Activated CD8-positive, alpha-beta memory T cell treated with anti-CD3 and anti-CD28 coated beads for 36 hours (primary cell): Measurements from ENCODE around the gene FGF19. TPM values are rescaled to one million over a fixed set of nuclear protein-coding genes. Genes with fewer than 3 reads are reported as not detected.
"Not testable (repeated sequence)": the region's sequence is repeated elsewhere in the genome, so short reads cannot be mapped to it uniquely, and the experiment has no call there.

Source experiments
- CTCF ChIA-PET: fragments of 350-600 bp; sonication (Branson Sonifier 250); formaldehyde crosslinking; loops from one replicate; lab custom pipeline; 2021; ENCODE audit warnings: antibody characterized with exemption; lab: Charles Lee
- POLR2A ChIA-PET: fragments of 350-600 bp; sonication (Branson Sonifier 250); formaldehyde crosslinking; loops from one replicate; lab custom pipeline; 2021; ENCODE audit warnings: antibody characterized with exemption; lab: Charles Lee
- total RNA-seq, 2 experiments: library from RNA; stranded (reverse); gene quantifications; one replicate each; pipeline ENCODE4 v1.2.3, GENCODE V29; 2021

Gene FGF19
- total RNA-seq, 2 experiments from 2014 or later, result not detected

DNA sequence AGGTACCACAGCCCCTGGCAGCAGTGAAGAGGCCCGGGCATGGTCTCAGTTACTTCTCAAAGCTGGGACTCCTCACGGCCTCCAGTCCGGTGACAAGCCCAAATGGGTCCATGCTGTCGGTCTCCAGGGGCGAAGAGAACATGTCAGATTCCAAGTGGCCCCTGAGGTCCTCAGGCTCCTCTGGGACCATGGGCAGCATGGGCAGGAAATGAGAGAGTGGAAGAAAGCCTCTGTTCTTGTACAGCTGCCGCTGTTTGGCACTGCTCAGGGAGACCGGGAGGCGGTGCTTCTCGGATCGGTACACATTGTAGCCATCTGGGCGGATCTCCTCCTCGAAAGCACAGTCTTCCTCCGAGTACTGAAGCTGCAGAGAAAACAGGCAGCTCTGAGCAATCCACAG lies 4.6 kb downstream of the FGF19 start:
- ChIA-PET POLR2A (no interaction called here), CTCF (no interaction called here)

DNA sequence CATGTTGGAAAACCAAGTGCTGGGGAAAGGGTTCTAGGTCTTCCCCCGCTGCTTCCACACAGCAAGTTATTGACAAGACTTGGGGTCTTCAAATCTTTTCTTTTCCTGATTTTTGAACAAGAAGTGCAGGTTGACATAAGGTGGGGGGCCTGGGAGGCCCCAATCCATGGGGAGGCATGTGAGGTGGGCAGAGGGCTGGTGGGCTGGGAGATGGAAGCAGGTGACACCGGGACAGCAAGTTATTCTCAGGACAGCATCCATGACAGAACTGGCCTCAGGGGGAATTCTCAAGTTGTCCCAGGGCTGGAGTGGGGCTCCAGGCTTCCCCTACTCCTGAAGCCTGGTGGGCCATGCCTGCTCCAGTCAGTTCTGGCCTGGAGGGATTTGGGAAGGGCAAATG lies 5.5 kb downstream of the FGF19 start:
- ChIA-PET CTCF (no interaction called here), POLR2A (no interaction called here)

DNA sequence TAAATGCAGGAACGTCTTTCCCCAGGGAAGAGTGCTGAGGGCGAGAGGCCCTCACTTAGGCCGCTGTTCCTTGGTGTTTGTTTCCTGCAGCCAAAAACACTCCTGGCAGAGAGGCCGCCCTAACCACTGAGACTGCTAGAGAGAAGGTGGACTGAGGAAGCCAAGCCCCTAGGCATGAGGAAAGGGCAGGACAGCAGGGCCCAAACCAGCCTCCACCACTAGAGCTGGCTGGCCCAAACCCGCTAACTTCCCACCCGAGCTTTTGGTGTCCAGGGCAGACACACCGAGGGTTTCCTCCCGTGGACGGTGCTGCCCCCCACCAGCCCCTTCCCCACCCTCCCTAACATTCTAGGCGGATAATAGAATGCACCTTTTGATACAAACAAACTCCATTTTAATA lies 6.0 kb downstream of the FGF19 start:
- POLR2A ChIA-PET, result no interaction called here
- CTCF ChIA-PET, result no interaction called here

- CTCF ChIA-PET, result no interaction called here
- POLR2A ChIA-PET, result no interaction called here
Measured at GRCh38 chr11:69697469-69697843, 6.4 kb downstream of the FGF19 start.

DNA sequence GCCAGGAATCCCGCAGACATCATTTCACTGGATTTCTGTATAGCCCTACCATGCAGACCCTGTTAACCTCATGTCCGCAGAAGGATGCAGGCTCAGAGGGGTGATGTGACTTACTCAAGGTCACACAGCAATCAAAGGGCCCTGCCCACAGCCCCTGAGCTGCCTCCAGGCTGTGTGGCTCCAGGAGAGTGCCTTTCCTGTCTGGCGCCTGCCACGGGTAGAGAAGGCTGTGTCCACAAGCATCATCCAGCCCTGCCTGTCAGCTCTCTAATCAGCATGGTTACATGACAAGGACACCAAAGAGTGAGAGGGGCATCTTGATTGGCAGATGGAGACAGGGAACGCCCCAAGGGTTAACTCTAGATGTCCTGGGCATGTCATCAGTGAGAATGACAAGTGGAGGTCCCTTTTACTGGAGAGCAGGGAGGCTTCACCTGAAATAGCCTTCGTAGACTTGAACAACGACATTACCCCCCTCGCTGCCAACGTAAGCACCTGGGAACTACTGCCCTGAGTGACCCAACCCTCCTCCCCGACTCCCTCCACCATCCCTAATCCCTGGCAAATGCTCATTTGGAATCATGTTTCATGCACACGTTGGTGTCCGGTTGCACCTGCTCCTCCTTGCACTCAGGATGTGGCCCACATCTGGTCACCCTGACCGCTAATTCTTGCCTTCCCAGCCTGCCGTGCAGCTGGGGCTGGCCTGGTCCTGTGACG lies 6.9 kb downstream of the FGF19 start:
- POLR2A ChIA-PET, result interaction anchor here (0.7 kb wide), 1 partner anchor 328 kb away, joined by 6 read pairs; no protein-coding TSS in a partner anchor
- CTCF ChIA-PET, result interaction anchor here (1.3 kb wide), 1 partner anchor 145 kb away, joined by 3 read pairs; no protein-coding TSS in a partner anchor

DNA sequence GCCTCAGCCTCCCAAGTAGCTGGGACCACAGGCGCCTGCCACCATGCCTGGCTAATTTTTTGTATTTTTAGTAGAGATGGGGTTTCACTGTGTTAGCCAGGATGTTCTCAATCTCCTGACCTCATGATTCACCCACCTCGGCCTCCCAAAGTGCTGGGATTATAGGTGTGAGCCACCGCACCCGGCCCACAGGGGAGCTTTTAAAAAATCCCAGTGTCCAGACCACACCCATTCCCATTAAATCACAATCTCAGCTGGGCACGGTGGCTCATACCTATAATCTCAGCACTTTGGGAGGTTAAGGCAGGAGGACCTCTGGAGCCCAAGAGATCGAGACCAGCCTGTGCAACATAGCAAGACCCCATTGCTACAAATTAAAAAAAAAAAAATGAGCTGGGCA lies 7.8 kb downstream of the FGF19 start:
- POLR2A ChIA-PET, result interaction anchor here (0.7 kb wide), 1 partner anchor 327 kb away, joined by 6 read pairs; no protein-coding TSS in a partner anchor
- CTCF ChIA-PET, result interaction anchor here (0.7 to 1.3 kb wide), 3 partner anchors 9 to 1535 kb away, joined by 3 read pairs; no protein-coding TSS in a partner anchor

GRCh38 chr11:69695581-69695980 lies 8.2 kb downstream of the FGF19 start:
- POLR2A ChIA-PET, result no interaction called here
- CTCF ChIA-PET, result interaction anchor here (0.7 to 1.3 kb wide), 3 partner anchors 9 to 1535 kb away, joined by 3 read pairs; no protein-coding TSS in a partner anchor

DNA sequence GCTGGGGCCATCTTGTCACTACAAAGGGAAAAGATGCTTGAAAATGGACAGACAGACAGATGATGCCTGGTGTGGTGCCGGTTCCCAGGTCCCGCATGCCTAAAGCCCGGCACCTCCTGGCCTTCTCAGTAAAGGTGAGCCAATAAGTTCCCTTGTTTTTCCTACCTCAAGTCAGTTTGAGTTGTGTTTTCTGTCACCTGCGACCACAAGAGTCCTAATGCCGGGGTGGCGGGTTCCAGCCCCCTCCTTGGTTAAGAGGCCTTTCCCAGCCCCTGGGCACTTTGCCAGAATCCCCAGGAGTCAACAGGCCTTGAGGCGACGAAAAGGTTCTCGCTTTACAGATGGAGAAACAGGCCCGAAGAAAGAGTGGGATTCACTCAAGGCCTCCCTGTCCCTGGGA lies 9.0 kb downstream of the FGF19 start:
- CTCF ChIA-PET, result no interaction called here
- POLR2A ChIA-PET, result no interaction called here

- CTCF ChIA-PET, result no interaction called here
Measured at GRCh38 chr11:69692422-69692821, 11.4 kb downstream of the FGF19 start.

GRCh38 chr11:69691463-69691862 lies 12.4 kb downstream of the FGF19 start:
- CTCF ChIA-PET, result no interaction called here

More at GRCh38 chr11:69692422-69692821, 11.4 kb downstream of the FGF19 start:
- POLR2A ChIA-PET, result no interaction called here

GRCh38 chr11:69689484-69690319 lies 14.1 kb downstream of the FGF19 start:
- ChIA-PET CTCF (no interaction called here), POLR2A (no interaction called here)

More at GRCh38 chr11:69691463-69691862, 12.4 kb downstream of the FGF19 start:
- POLR2A ChIA-PET, result no interaction called here

DNA sequence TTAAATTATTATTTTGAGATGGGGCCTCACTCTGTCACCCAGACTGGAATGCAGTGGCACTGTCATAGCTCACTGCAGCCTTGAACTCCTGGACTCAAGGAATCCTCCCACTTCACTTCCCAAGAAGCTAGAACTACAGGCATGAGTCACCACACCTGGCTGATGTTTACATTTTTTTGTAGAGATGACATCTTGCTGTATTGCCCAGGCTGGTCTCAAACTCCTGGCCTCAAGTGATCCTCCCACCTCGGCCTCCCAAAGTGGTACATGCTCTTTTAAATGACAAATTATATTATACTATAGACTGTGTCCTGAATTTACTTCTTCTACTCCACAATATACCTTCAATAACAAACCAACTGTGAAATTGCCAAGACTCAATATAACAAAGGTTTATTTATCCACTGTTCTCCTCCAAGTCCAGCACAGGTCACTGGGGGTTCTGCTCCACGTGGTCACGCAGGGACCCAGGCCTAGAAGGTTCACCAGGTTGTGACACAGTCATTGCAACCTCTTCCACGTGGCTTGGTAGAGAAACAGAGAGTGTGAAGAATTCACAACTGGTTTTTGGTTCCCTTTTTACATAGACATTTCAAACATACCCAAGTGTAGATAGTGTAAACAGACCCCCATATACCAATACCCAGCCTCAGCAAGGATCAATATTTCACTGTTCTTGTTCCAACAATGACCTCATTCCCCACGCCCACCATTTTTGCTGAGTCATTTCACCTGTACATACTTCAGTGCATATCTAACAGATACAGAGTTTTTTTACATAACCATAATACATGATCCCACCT lies 15.7 kb downstream of the FGF19 start:
- POLR2A ChIA-PET, CTCF ChIA-PET: not testable (repeated sequence)

- ChIA-PET POLR2A (no interaction called here), CTCF (interaction anchor here (1.1 to 1.7 kb wide), 3 partner anchors 194 to 226 kb away, joined by 3 to 4 read pairs (median 3); no protein-coding TSS in a partner anchor)
Measured at GRCh38 chr11:69686856-69687255, 17.0 kb downstream of the FGF19 start.

- CTCF ChIA-PET, result interaction anchor here (0.6 to 1.7 kb wide), 11 partner anchors 20 to 1039 kb away, joined by 3 to 6 read pairs (median 3); no protein-coding TSS in a partner anchor
- POLR2A ChIA-PET, result no interaction called here
Measured at GRCh38 chr11:69686452-69686851, 17.4 kb downstream of the FGF19 start.

GRCh38 chr11:69685348-69685747 lies 18.5 kb downstream of the FGF19 start:
- CTCF ChIA-PET, result interaction anchor here (0.6 to 0.7 kb wide), 2 partner anchors 27 to 1483 kb away, joined by 3 read pairs; no protein-coding TSS in a partner anchor
- POLR2A ChIA-PET, result no interaction called here

DNA sequence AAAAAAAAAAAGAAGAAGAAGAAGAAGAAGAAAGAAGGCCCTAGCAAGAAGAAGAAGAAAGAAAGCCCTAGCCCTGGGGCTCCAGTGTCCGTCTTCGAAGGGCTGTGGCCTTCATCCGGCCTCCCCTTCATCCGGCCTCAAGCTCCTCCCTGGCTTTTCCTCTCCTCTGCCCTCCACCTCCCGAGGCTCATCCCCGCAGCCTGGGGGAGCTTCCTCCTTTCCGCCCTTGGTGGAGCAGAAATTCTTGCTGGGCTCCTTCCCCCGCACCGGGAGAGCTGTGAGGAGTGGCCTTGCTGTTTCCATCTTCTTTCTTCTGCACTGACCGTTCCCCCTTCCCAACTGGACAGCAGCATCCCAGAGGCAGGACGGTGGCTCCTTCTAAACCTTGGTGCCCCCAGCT lies 19.2 kb downstream of the FGF19 start:
- POLR2A ChIA-PET, result no interaction called here

GRCh38 chr11:69683764-69684333 lies 20.0 kb downstream of the FGF19 start:
- POLR2A ChIA-PET, result no interaction called here
- CTCF ChIA-PET, result interaction anchor here (0.7 kb wide), 1 partner anchor 158 kb away, joined by 4 read pairs; no protein-coding TSS in a partner anchor

More for the DNA sequence above, 19.2 kb downstream of the FGF19 start:
- CTCF ChIA-PET, result interaction anchor here (0.7 kb wide), 1 partner anchor 157 kb away, joined by 4 read pairs; no protein-coding TSS in a partner anchor

DNA sequence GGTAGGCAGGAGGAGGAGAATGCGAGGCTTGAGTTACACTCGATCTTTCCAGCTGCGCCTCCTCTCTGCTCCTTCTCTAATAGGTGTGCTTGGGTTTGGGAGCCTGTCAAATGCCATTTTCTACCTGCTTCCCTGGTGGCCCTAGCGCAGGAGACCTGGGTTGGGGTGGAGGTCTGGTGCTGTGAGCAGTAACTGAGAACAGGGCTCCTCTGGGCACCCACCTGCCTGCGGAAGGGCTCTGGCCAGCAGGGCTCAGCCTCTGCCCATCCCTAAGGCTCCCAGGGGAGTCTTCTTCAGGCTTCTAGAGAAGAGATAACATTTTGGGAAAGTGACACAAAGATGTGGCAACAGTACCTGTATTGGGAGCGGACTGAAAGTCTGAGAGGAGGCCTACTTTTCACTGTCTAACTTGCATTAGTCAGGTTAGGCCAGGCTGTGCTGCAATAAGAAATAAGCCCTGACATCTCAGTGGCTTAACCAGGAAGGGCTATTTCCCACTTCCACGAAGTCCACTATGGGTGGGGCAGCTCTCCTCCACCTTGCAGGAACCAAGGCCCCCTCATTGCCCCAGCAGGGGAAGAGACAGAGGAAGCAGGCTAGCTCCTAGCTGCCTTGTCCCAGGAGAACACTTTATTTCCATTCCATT lies 21.0 kb downstream of the FGF19 start:
- CTCF ChIA-PET, result no interaction called here

More for the DNA sequence above, 21.0 kb downstream of the FGF19 start:
- POLR2A ChIA-PET, result no interaction called here
